CD14-positive monocyte (primary cell): Measurements from ENCODE around the gene REEP1. TPM values are rescaled to one million over a fixed set of nuclear protein-coding genes. Genes with fewer than 3 reads are reported as not detected.

Experiments
- DNase-seq, 3 donors: peaks; one replicate each; pipeline ENCODE4 v3.0.0-alpha.2; 2011 to 2022
- H2AFZ ChIP-seq: 2 replicates; pipeline ENCODE4 v1.6.0; 2012; ENCODE audit warnings: mild to moderate bottlenecking, low read depth, low read length, inconsistent platforms; ENCODE audit not compliant: insufficient read depth, poor library complexity, severe bottlenecking
- H3K27ac ChIP-seq, 2 donors: 1 replicate in 1 of 2; 2 replicates in 1 of 2; pipeline ENCODE4 v1.5.1; 2012 to 2013; ENCODE audit warnings: low read length in 2 of 2, control low read depth in 1 of 2, inconsistent platforms in 1 of 2, low read depth in 1 of 2, mild to moderate bottlenecking in 1 of 2
- H3K27me3 ChIP-seq, 2 donors: one replicate each; pipeline versions ENCODE4 v1.6.0 to v1.6.1; 2011 to 2013; ENCODE audit warnings: low read length in 2 of 2; ENCODE audit not compliant: control insufficient read depth in 2 of 2, insufficient read depth in 2 of 2
- H3K36me3 ChIP-seq, 2 donors: replicated peaks in 1 of 2; 1 replicate in 1 of 2; 2 replicates in 1 of 2; pipeline versions ENCODE4 v1.5.1 to v1.6.1; 2012 to 2013; ENCODE audit warnings: low read length in 2 of 2, control low read depth in 1 of 2, inconsistent platforms in 1 of 2, mild to moderate bottlenecking in 1 of 2; ENCODE audit not compliant: insufficient read depth in 2 of 2, control insufficient read depth in 1 of 2
- H3K4me1 ChIP-seq, 2 donors: 1 replicate in 1 of 2; 2 replicates in 1 of 2; pipeline versions ENCODE4 v1.5.1 to v1.6.1; 2012 to 2013; ENCODE audit warnings: low read length in 2 of 2, control low read depth in 1 of 2, inconsistent platforms in 1 of 2, mild to moderate bottlenecking in 1 of 2, moderate library complexity in 1 of 2; ENCODE audit not compliant: insufficient read depth in 2 of 2, control insufficient read depth in 1 of 2
- H3K4me2 ChIP-seq: replicated peaks from 2 replicates; pipeline ENCODE3; 2012; ENCODE audit warnings: low read length, moderate library complexity, mild to moderate bottlenecking; ENCODE audit not compliant: poor library complexity, severe bottlenecking; ENCODE audit errors: extremely low read depth
- H3K4me3 ChIP-seq, 3 experiments: fragments of 200-600 bp in 1 of 3; sonication (generic) in 1 of 3; replicated peaks in 1 of 3; 1 replicate in 2 of 3; 2 replicates in 1 of 3; pipeline ENCODE4 v1.5.1; 2011 to 2013; ENCODE audit warnings: low read length in 3 of 3, mild to moderate bottlenecking in 3 of 3, control low read depth in 2 of 3, low read depth in 2 of 3, inconsistent platforms in 1 of 3, moderate library complexity in 1 of 3
- H3K79me2 ChIP-seq: 2 replicates; pipeline ENCODE4 v1.6.0; 2012; ENCODE audit warnings: mild to moderate bottlenecking, control low read depth, inconsistent platforms, low read length, moderate library complexity; ENCODE audit not compliant: insufficient read depth
- H3K9ac ChIP-seq: 2 replicates; pipeline ENCODE4 v1.6.0; 2017; ENCODE audit warnings: low read length, mild to moderate bottlenecking; ENCODE audit not compliant: insufficient read depth, poor library complexity, severe bottlenecking
- H3K9me3 ChIP-seq, 2 donors: replicated peaks in 1 of 2; 1 replicate in 1 of 2; 2 replicates in 1 of 2; pipeline versions ENCODE4 v1.5.1 to v1.6.1; 2012 to 2013; ENCODE audit warnings: low read length in 2 of 2, control low read depth in 1 of 2; ENCODE audit not compliant: control insufficient read depth in 1 of 2, insufficient read depth in 1 of 2
- H4K20me1 ChIP-seq: 2 replicates; pipeline ENCODE4 v1.6.0; 2012; ENCODE audit warnings: mild to moderate bottlenecking, low read length, control low read depth, moderate library complexity; ENCODE audit not compliant: insufficient read depth
- H3K27ac Mint-ChIP-seq, 7 donors: one replicate each; pipeline ENCODE4 v1.8.0; 2020; ENCODE audit warnings: mild to moderate bottlenecking in 7 of 7, mixed read lengths in 7 of 7, moderate library complexity in 6 of 7, inconsistent platforms in 2 of 7
- H3K27me3 Mint-ChIP-seq, 3 donors: one replicate each; pipeline ENCODE4 v1.8.0; 2021 to 2022; ENCODE audit warnings: low read depth in 3 of 3, mild to moderate bottlenecking in 3 of 3, mixed read lengths in 3 of 3, moderate library complexity in 3 of 3, inconsistent platforms in 1 of 3
- H3K36me3 Mint-ChIP-seq, 2 donors: one replicate each; pipeline ENCODE4 v1.8.0; 2020; ENCODE audit warnings: mixed read lengths in 2 of 2, inconsistent platforms in 1 of 2, mild to moderate bottlenecking in 1 of 2
- H3K4me1 Mint-ChIP-seq: one replicate; pipeline ENCODE4 v1.8.0; 2020; ENCODE audit warnings: mild to moderate bottlenecking, mixed read lengths
- H3K4me3 Mint-ChIP-seq, 2 donors: one replicate each; pipeline ENCODE4 v1.8.0; 2020; ENCODE audit warnings: mild to moderate bottlenecking in 2 of 2, mixed read lengths in 2 of 2, moderate library complexity in 1 of 2
- H3K9me3 Mint-ChIP-seq, 7 donors: one replicate each; pipeline ENCODE4 v1.8.0; 2020 to 2022; ENCODE audit warnings: mixed read lengths in 7 of 7, mild to moderate bottlenecking in 6 of 7, moderate library complexity in 6 of 7, inconsistent platforms in 2 of 7
- CTCF ChIP-seq: fragments of 200-600 bp; IDR thresholded peaks from one replicate; pipeline ENCODE4 v1.8.0; 2022; ENCODE audit warnings: antibody characterized with exemption, mild to moderate bottlenecking
- WGBS: methylation state at CpG from one replicate; pipeline ENCODE4 v1.1.5; 2013; ENCODE audit warnings: missing lambda C conversion rate; ENCODE audit not compliant: insufficient coverage; 5-methylcytosine and 5-hydroxymethylcytosine counted together
- intact Hi-C, 2 donors: fragments of 100-400 bp; cut with micrococcal nuclease; formaldehyde crosslinking; loops; one replicate each; pipeline versions ENCODE4 v1.15.0 to v1.15.1; 2023
- polyA plus RNA-seq, 3 donors: library from polyadenylated mRNA; depleted of rRNA in 1 of 3; unstranded in 2 of 3; stranded (reverse) in 1 of 3; fragments of 300-500 nt in 2 of 3; fragments of >200 nt in 1 of 3; fragmentation: Illumina TruSeq in 2 of 3; gene quantifications; 1 replicate in 2 of 3; 2 replicates in 1 of 3; pipeline ENCODE4 v1.2.3, GENCODE V29; 2012 to 2021

The REEP1 gene
- polyA plus RNA-seq, 3 donors = not detected

- Histone ChIP-seq H3K4me2 (no peak overlapping the region), H3K4me3 (no peak overlapping the region), H4K20me1 (no peaks in the 10 kb centered on the region), H3K27me3 (no peaks in the 10 kb centered on the region), H3K9ac (no peak overlapping the region), H3K27ac (no peak overlapping the region), H3K9me3 (peaks cover 14 to 18% of the 10 kb centered on the region in 2 donors), H3K4me1 (no peaks in the 10 kb centered on the region), H3K36me3 (no peaks in the 10 kb centered on the region), H2AFZ (no peak overlapping the region), H3K79me2 (no peaks in the 10 kb centered on the region)
- TF ChIP-seq CTCF = no peak
- Mint-ChIP-seq H3K27ac (no peak overlapping the region), H3K36me3 (no peaks in the 10 kb centered on the region), H3K27me3 (peaks cover 4 to 8% (median 8%) of the 10 kb centered on the region in 3 donors), H3K4me1 (no peaks in the 10 kb centered on the region), H3K4me3 (no peak overlapping the region), H3K9me3 (peaks cover 12 to 26% (median 22%) of the 10 kb centered on the region in 7 donors)
- intact Hi-C loops = no loop called here
- no peak for DNase-seq
- WGBS = 82% methylated on average over 3 of the region's 4 CpGs
These were observed 62.0 kb downstream of the REEP1 start for GRCh38 chr2:86275384-86275799.

- WGBS = 94% methylated on average over 2 of the region's 3 CpGs
- Mint-ChIP-seq H3K27ac (no peak overlapping the region), H3K4me1 (no peaks in the 10 kb centered on the region), H3K27me3 (peaks cover 4 to 8% (median 8%) of the 10 kb centered on the region in 3 donors), H3K4me3 (no peak overlapping the region), H3K36me3 (no peaks in the 10 kb centered on the region), H3K9me3 (peaks cover 16 to 31% (median 27%) of the 10 kb centered on the region in 7 donors)
- Histone ChIP-seq H3K4me2 (no peak overlapping the region), H3K4me3 (no peak overlapping the region), H4K20me1 (no peaks in the 10 kb centered on the region), H2AFZ (no peak overlapping the region), H3K27me3 (no peaks in the 10 kb centered on the region), H3K9me3 (peaks cover 15 to 18% of the 10 kb centered on the region in 2 donors), H3K36me3 (no peaks in the 10 kb centered on the region), H3K79me2 (no peaks in the 10 kb centered on the region), H3K27ac (no peak overlapping the region), H3K9ac (no peak overlapping the region), H3K4me1 (no peaks in the 10 kb centered on the region)
- intact Hi-C loops = no loop called here
- no peak for DNase-seq
- no peak for TF ChIP-seq CTCF
These were observed 62.5 kb downstream of the REEP1 start for GRCh38 chr2:86274918-86275275.
